ENCODE data around the gene GEMIN7. TPM values are rescaled to one million over a fixed set of nuclear protein-coding genes. Genes with fewer than 3 reads are reported as not detected.

GEMIN7 gene
- total and polyA plus RNA-seq, 8 donors = 18.9 to 25.4 (median 21.5) TPM

DNA sequence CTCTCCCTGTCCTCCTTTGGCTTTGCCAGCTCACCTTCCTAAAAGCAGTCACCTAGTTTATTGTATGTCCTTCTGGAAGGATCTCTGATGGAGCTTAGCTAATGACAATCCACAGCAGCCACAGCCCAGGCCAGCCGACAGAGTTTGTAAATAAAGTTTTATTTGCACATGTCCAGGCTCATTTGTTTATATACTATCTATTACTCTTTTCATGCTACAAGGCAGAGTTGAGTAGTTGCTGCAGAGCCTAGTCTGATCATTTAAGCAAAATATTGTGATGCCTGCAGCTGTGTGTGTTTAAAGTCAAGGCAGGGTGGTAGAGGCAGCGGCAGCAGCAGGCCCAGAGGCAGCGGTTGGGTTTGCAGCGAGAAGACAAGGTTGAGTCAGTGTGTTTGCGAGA lies 49.1 kb downstream of the GEMIN7 start:
- intact Hi-C loops (cut with DNase I) = no loop called here
- H3K36me3 ChIP-seq = peaks cover 0 to 5% of the 10 kb centered on the region in 2 donors
- ATAC-seq (no peak), DNase-seq (no peak)
- no peaks in the 10 kb centered on the region for H3K9me3 ChIP-seq
- H3K4me3 ChIP-seq = no peak overlapping the region
- no peak overlapping the region for H3K27ac ChIP-seq
- peaks cover 0 to 4% of the 10 kb centered on the region in 2 donors for H3K4me1 ChIP-seq
- no peaks in the 10 kb centered on the region for H3K27me3 ChIP-seq
- TF ChIP-seq, protein P1, sequence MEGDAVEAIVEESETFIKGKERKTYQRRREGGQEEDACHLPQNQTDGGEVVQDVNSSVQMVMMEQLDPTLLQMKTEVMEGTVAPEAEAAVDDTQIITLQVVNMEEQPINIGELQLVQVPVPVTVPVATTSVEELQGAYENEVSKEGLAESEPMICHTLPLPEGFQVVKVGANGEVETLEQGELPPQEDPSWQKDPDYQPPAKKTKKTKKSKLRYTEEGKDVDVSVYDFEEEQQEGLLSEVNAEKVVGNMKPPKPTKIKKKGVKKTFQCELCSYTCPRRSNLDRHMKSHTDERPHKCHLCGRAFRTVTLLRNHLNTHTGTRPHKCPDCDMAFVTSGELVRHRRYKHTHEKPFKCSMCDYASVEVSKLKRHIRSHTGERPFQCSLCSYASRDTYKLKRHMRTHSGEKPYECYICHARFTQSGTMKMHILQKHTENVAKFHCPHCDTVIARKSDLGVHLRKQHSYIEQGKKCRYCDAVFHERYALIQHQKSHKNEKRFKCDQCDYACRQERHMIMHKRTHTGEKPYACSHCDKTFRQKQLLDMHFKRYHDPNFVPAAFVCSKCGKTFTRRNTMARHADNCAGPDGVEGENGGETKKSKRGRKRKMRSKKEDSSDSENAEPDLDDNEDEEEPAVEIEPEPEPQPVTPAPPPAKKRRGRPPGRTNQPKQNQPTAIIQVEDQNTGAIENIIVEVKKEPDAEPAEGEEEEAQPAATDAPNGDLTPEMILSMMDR (IDR thresholded peaks at IDR 0.05) = no peak

DNA sequence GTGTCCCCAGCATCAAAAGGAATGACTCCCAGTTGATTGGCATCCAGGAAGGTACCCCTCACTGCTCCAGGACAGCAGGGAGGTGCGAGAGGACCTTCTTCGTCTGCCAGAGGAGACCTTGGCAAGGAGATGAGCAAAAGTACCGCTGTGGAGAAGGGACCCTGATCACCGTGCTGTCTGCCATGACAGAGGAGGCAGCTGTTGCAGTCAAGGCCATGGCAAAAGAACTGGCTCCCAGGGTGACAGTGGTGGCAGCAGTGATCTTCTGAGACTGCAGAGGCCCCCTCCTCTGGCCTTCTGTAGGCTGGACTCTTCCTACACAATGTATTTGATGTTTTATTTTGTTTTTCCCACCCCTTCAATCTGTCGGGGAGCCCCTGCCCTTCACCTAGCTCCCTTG lies 49.7 kb downstream of the GEMIN7 start:
- peaks cover 0 to 5% of the 10 kb centered on the region in 2 donors for H3K36me3 ChIP-seq
- no peak overlapping the region for H3K4me3 ChIP-seq
- ATAC-seq (no peak), DNase-seq (no peak)
- no peak overlapping the region for H3K27ac ChIP-seq
- TF ChIP-seq, protein P1 (IDR thresholded peaks at IDR 0.05) = no peak
- intact Hi-C loops (cut with DNase I) = no loop called here
- no peaks in the 10 kb centered on the region for H3K9me3 ChIP-seq
- no peaks in the 10 kb centered on the region for H3K27me3 ChIP-seq
- H3K4me1 ChIP-seq = peaks cover 0 to 4% of the 10 kb centered on the region in 2 donors

DNA sequence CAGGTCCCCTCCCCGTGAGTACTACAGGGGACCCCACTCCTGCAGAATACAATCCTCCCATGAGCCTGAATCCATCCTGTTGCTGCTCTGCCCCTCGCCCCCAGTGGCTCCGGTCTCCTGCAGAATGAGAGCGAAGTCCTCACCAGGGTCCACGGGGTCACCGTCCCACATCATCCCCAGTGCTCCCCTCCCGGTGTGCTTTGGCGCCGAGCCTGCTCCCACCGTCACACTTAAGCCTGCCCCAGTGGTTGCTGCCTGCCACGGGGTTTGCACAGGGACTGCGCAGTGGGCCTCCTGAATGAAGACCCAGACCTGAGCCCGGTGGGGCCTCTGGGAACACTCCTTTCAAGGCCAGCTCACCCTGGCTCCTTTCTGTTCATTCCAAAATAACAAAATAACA lies 51.2 kb downstream of the GEMIN7 start:
- DNase-seq = no peak
- Histone ChIP-seq H3K27me3 (no peaks in the 10 kb centered on the region), H3K27ac (no peak overlapping the region), H3K4me3 (no peak overlapping the region), H3K4me1 (peaks cover 0 to 4% of the 10 kb centered on the region in 2 donors), H3K36me3 (peaks cover 0 to 5% of the 10 kb centered on the region in 2 donors), H3K9me3 (no peaks in the 10 kb centered on the region)
- intact Hi-C loops (cut with DNase I) = no loop called here
- no peak for ATAC-seq
- TF ChIP-seq, protein P1 (IDR thresholded peaks at IDR 0.05) = no peak

DNA sequence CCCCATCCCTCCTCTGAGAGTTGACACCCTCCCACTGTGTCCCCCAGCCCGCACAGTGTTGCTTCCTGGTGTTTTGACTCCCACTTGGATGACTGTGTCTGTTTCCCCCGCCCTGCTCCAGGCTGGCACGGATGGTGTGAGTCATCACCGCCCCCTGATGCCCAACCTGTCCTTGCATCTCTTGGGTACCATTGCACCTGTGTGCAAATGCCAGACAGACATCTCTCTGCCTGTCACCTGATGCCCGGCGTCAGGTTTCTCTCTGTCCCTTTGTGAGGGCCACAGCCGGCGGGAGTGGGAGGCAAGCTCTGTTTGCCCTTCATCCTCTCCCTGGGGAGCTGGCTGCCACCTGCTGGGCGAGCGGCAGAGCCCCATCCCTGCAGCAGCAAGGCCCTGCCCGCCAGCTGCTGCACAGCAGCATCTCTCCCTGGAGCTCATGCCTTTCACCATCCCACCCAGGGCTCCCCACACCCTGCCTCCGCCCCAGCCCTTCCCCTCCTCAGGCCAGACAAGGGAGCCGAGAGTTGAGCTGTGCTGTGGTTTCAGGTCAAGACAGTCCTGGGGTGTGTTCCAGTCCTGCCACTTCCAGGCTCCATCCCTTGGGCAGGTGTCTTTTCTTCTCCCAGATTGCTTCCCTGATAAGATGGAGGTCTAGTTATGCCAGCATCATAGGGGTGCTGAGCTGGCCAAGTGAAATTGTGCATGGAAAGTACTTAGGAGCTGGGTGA lies 52.0 kb downstream of the GEMIN7 start:
- TF ChIP-seq, protein P1 (IDR thresholded peaks at IDR 0.05) = no peak
- H3K9me3 ChIP-seq = no peaks in the 10 kb centered on the region
- DNase-seq (no peak), ATAC-seq (peak; percentile 7)
- H3K27ac ChIP-seq = no peak overlapping the region
- intact Hi-C loops (cut with DNase I) = no loop called here
- H3K4me3 ChIP-seq = no peak overlapping the region
- peaks cover 0 to 5% of the 10 kb centered on the region in 2 donors for H3K36me3 ChIP-seq
- H3K4me1 ChIP-seq = no peaks in the 10 kb centered on the region
- H3K27me3 ChIP-seq = no peaks in the 10 kb centered on the region

DNA sequence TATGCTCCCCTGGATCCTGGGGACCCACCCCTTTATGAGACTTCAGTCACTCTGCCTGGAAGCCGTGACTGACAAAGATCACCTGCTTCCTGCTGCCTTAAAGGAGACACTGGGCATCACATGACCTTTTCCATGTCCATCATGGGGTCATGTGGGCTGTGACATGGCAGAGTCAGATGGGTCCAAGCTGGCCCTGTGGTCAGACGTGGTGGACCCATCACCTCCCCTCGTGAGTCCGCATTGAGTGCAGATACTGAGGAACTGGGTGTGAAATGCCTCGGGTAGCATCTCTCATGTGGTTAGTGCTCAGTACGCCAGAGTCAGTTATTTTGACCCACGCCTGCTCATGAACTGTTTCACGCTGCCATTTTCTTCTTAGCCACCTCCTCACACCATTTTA lies 54.6 kb downstream of the GEMIN7 start:
- Histone ChIP-seq H3K36me3 (peaks cover 0 to 4% of the 10 kb centered on the region in 2 donors), H3K4me1 (no peaks in the 10 kb centered on the region), H3K9me3 (no peaks in the 10 kb centered on the region), H3K27ac (no peak overlapping the region), H3K4me3 (no peak overlapping the region), H3K27me3 (no peaks in the 10 kb centered on the region)
- intact Hi-C loops (cut with DNase I) = no loop called here
- TF ChIP-seq, protein P1 (IDR thresholded peaks at IDR 0.05) = no peak
- DNase-seq (no peak), ATAC-seq (no peak)

Measured in left lung (tissue), 10 donors.